Measurements from ENCODE around the gene ZNF230.
A peak's percentile ranks its signal among the peaks of the same experiment; 100 is the strongest.

ZNF230 gene

DNA sequence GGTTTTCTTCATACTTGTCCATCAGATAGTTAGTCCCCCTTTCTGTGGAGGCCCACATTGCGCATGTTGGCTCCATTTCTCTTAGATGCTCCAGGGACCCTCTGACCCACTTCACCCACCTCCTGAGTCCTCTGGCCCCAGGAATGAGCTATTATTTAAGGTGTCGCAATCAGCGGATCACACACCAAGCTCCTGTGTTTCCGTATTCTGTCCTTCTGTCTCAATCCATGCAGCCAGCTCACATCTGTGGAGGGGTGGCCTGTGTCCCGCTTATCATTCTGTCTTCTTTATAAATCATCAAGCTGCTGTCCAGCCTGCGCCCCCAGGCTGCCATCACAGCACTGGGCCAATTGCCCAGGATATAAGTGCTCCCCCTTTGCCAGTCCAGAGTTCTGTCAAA is 4.7 kb downstream of the ZNF230 start:
- CTCF ChIA-PET: no interaction called here
- Mint-ChIP-seq H3K27ac (no peak overlapping the region), H3K27me3 (no peaks in the 10 kb centered on the region), H3K4me1 (peaks cover 15% of the 10 kb centered on the region), H3K9me3 (peaks cover 60% of the 10 kb centered on the region), H3K4me3 (no peak overlapping the region), H3K36me3 (peaks cover 68% of the 10 kb centered on the region)
- DNase-seq: no peak

DNA sequence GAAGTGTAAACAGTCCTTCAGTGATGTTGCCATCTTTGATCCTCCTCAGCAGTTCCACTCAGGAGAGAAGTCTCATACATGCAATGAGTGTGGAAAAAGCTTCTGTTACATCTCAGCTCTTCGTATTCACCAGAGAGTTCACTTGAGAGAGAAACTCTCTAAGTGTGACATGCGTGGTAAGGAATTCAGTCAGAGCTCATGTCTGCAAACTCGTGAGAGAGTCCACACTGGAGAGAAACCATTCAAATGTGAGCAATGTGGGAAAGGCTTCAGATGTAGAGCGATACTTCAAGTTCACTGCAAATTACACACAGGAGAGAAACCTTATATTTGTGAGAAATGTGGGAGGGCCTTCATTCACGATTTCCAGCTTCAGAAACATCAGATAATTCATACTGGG is 7.7 kb downstream of the ZNF230 start:
- H3K27me3 Mint-ChIP-seq: no peaks in the 10 kb centered on the region
- H3K36me3 Mint-ChIP-seq: peaks cover 65% of the 10 kb centered on the region
- CTCF ChIA-PET: no interaction called here
- no peak for DNase-seq
- peaks cover 73% of the 10 kb centered on the region for H3K9me3 Mint-ChIP-seq
- no peak overlapping the region for H3K4me3 Mint-ChIP-seq
- no peak overlapping the region for H3K27ac Mint-ChIP-seq
- no peaks in the 10 kb centered on the region for H3K4me1 Mint-ChIP-seq

DNA sequence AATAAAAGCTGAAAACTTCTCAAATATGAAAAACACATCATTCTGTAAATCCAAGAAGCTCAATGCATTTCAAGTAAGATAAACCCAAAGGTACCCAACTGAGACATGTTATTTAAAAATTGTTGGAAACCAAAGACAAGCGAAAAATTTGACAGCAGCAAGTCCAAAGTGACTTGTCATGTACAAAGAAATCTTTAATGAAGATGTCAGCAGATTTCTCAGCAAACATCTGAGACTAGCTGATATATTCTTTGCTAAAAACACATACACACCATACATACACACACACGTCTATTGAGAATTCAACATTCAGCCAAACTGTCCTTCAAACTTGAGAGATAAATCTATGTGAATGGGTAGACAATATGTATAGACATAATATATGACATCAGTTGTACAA is 16.7 kb downstream of the ZNF230 start:
- no peak overlapping the region for H3K4me3 Mint-ChIP-seq
- no peak for DNase-seq
- H3K4me1 Mint-ChIP-seq: peaks cover under 1% of the 10 kb centered on the region
- H3K27me3 Mint-ChIP-seq: no peaks in the 10 kb centered on the region
- H3K36me3 Mint-ChIP-seq: no peaks in the 10 kb centered on the region
- peaks cover 28% of the 10 kb centered on the region for H3K9me3 Mint-ChIP-seq
- no peak overlapping the region for H3K27ac Mint-ChIP-seq
- CTCF ChIA-PET: no interaction called here

DNA sequence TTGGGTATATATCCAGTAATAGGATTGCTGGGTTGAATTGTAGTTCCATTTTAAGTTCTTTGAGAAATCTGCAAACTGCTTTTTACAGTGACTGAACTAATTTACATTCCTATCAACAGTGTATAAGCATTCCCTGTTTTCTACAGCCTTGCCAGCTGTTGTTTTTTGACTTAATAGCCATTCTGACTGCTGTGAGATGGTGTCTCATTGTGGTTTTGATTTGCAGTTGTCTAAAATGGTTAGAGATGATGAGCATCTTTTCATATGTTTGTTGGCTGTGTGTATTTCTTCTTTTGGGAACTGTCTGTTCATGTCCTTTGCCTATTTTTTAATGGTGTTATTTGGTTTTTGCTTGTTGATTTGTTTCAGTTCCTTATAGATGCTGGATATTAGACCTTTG is 18.5 kb downstream of the ZNF230 start:
- Mint-ChIP-seq H3K27ac (no peak overlapping the region), H3K27me3 (no peaks in the 10 kb centered on the region), H3K4me3 (no peak overlapping the region), H3K4me1 (peaks cover 17% of the 10 kb centered on the region), H3K36me3 (peaks cover 12% of the 10 kb centered on the region), H3K9me3 (peaks cover 27% of the 10 kb centered on the region)
- CTCF ChIA-PET: no interaction called here
- DNase-seq: no peak

DNA sequence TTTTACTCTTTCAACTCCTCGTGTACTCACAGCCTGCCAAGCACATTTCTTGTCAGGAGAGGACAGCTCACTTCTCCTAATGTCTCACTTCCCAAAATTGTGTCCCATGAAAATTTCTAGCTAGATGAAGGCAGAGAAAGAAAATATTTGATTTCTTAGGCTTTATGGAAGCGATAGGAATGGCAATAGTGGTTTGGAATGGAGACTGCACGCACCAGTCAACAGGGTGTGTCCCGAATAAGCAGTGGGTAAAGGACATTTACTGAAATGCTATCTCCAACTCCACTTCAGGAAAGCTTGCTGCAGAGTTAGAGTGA is 22.1 kb downstream of the ZNF230 start:
- Mint-ChIP-seq H3K9me3 (peaks cover 38% of the 10 kb centered on the region), H3K36me3 (peaks cover 43% of the 10 kb centered on the region), H3K27me3 (no peaks in the 10 kb centered on the region), H3K4me3 (peak overlapping the region; percentile 92), H3K27ac (peak overlapping the region; percentile 82), H3K4me1 (peaks cover 18% of the 10 kb centered on the region)
- DNase-seq: no peak
- CTCF ChIA-PET: no interaction called here

- peak; percentile 88 for DNase-seq
- Mint-ChIP-seq H3K9me3 (peaks cover 39% of the 10 kb centered on the region), H3K36me3 (peaks cover 48% of the 10 kb centered on the region), H3K27ac (peak within 1 kb of the TSS; percentile 82), H3K4me1 (peaks cover 18% of the 10 kb centered on the region), H3K27me3 (no peaks in the 10 kb centered on the region), H3K4me3 (peak within 1 kb of the TSS; percentile 92)
- CTCF ChIA-PET: interaction anchor here (1.6 kb wide), 1 partner anchor 70 kb away, joined by 4 read pairs; no protein-coding TSS in a partner anchor
Observed at GRCh38 chr19:44025217-44025936, 22.6 kb downstream of the ZNF230 start, which contains the start of gene ZNF222. Gene ZNF222 (plus strand): TSS chr19:44025379. CDS start chr19:44025437, 58 bp downstream.

DNA sequence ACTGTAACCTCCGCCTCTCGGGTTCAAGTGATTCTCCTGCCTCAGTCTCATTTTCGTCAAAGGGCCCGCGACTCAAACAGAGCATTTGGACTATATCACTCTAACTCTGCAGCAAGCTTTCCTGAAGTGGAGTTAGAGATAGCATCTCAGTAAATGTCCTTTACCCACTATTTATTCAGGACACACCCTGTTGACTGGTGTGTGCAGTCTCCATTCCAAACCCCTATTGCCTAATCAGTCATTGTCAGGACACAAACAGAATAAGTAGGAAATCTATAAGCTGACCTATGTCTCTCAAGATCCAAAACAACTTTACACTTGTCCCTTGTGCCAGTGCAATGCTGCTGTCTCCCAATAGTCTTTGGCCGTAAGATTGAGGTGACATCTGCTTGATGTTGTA is 23.9 kb downstream of the ZNF230 start:
- peaks cover 58% of the 10 kb centered on the region for H3K36me3 Mint-ChIP-seq
- peak overlapping the region; percentile 92 for H3K4me3 Mint-ChIP-seq
- H3K27ac Mint-ChIP-seq: no peak overlapping the region
- CTCF ChIA-PET: interaction anchor here (1.6 kb wide), 1 partner anchor 68 kb away, joined by 4 read pairs; no protein-coding TSS in a partner anchor
- DNase-seq: no peak
- H3K27me3 Mint-ChIP-seq: no peaks in the 10 kb centered on the region
- H3K9me3 Mint-ChIP-seq: peaks cover 48% of the 10 kb centered on the region
- peaks cover 18% of the 10 kb centered on the region for H3K4me1 Mint-ChIP-seq

GRCh38 chr19:44032001-44032610 is 29.3 kb downstream of the ZNF230 start:
- Mint-ChIP-seq H3K4me1 (no peaks in the 10 kb centered on the region), H3K4me3 (no peak overlapping the region), H3K9me3 (peaks cover 65% of the 10 kb centered on the region), H3K27me3 (no peaks in the 10 kb centered on the region), H3K27ac (no peak overlapping the region), H3K36me3 (peaks cover 57% of the 10 kb centered on the region)
- CTCF ChIA-PET: no interaction called here
- DNase-seq: no peak

GRCh38 chr19:44042147-44042546 is 39.4 kb downstream of the ZNF230 start:
- H3K27me3 Mint-ChIP-seq: no peaks in the 10 kb centered on the region
- H3K9me3 Mint-ChIP-seq: peaks cover 27% of the 10 kb centered on the region
- no peaks in the 10 kb centered on the region for H3K36me3 Mint-ChIP-seq

GRCh38 chr19:44050740-44051649 is 48.2 kb downstream of the ZNF230 start:
- Mint-ChIP-seq H3K27ac (peak overlapping the region; percentile 59), H3K36me3 (peaks cover 15% of the 10 kb centered on the region), H3K9me3 (peaks cover 45% of the 10 kb centered on the region), H3K4me3 (peak overlapping the region; percentile 76), H3K27me3 (peaks cover 10% of the 10 kb centered on the region), H3K4me1 (peaks cover 20% of the 10 kb centered on the region)
- CTCF ChIA-PET: no interaction called here
- peak; percentile 30 for DNase-seq

More at GRCh38 chr19:44042147-44042546, 39.4 kb downstream of the ZNF230 start:
- DNase-seq: no peak
- Mint-ChIP-seq H3K27ac (no peak overlapping the region), H3K4me3 (no peak overlapping the region), H3K4me1 (no peaks in the 10 kb centered on the region)
- CTCF ChIA-PET: no interaction called here

- peaks cover 10% of the 10 kb centered on the region for H3K27me3 Mint-ChIP-seq
- peaks cover 46% of the 10 kb centered on the region for H3K9me3 Mint-ChIP-seq
- peaks cover 15% of the 10 kb centered on the region for H3K36me3 Mint-ChIP-seq
- peak; percentile 33 for DNase-seq
- H3K27ac Mint-ChIP-seq: peak within 1 kb of the TSS; percentile 59
- CTCF ChIA-PET: no interaction called here
- H3K4me3 Mint-ChIP-seq: peak within 1 kb of the TSS; percentile 76
- H3K4me1 Mint-ChIP-seq: peaks cover 20% of the 10 kb centered on the region
Observed at GRCh38 chr19:44051650-44052402, 49.1 kb downstream of the ZNF230 start, which contains the start of gene ZNF223. Gene ZNF223 (plus strand): TSS chr19:44052036. CDS start chr19:44055177, 3,141 bp downstream.

DNA sequence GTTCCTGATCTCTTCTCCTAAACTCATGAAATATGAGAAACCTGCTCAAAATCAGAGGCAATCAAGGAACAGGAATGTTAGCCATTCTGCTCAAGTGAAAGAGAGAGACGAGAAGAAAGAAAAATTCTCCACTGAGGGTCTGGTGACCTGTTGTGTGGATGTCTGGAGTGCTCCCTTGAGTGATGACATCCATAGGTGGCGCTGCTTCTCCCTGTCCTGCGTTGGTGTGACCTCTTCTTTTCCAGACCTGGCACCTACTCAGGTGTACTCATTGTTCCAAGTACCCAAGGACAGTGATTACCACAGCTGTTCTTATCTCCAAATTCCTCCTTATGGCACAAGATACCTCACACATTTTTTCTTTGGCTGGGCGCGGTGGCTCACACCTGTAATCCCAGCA is 53.1 kb downstream of the ZNF230 start:
- Mint-ChIP-seq H3K36me3 (peaks cover 15% of the 10 kb centered on the region), H3K4me3 (no peak overlapping the region), H3K27me3 (peaks cover 10% of the 10 kb centered on the region), H3K27ac (no peak overlapping the region), H3K9me3 (peaks cover 64% of the 10 kb centered on the region), H3K4me1 (peaks cover 16% of the 10 kb centered on the region)
- CTCF ChIA-PET: no interaction called here
- no peak for DNase-seq

- CTCF ChIA-PET: no interaction called here
- Mint-ChIP-seq H3K27me3 (no peaks in the 10 kb centered on the region), H3K9me3 (peaks cover 49% of the 10 kb centered on the region), H3K4me1 (no peaks in the 10 kb centered on the region), H3K27ac (no peak overlapping the region), H3K36me3 (peaks cover 6% of the 10 kb centered on the region), H3K4me3 (no peak overlapping the region)
- no peak for DNase-seq
Observed at GRCh38 chr19:44059229-44059628, 56.5 kb downstream of the ZNF230 start.

- Mint-ChIP-seq H3K27ac (no peak overlapping the region), H3K4me1 (no peaks in the 10 kb centered on the region), H3K36me3 (peaks cover 2% of the 10 kb centered on the region), H3K9me3 (peaks cover 41% of the 10 kb centered on the region), H3K4me3 (no peak overlapping the region), H3K27me3 (no peaks in the 10 kb centered on the region)
- CTCF ChIA-PET: no interaction called here
- DNase-seq: no peak
Observed at GRCh38 chr19:44061038-44061437, 58.3 kb downstream of the ZNF230 start.

Data from activated naive CD4-positive, alpha-beta T cell treated with anti-CD3 and anti-CD28 coated beads, Interleukin-2, amount 10 ng/mL, durations not matched to agents 7 days and 5 days (primary cell).